HepG2 (cell line): ENCODE measurements around the gene RAB3A. TPM values are rescaled to one million over a fixed set of nuclear protein-coding genes. Genes with fewer than 3 reads are reported as not detected.

Experiments
- ATAC-seq: fragments of 200-7000 bp; cut with Tn5 transposase; 3 replicates; pipeline ENCODE4 v1.9.1; 2020; ENCODE audit warnings: mild to moderate bottlenecking, moderate library complexity
- BruUV-seq: library from RNA; stranded (reverse); fragments of 400-500 nt; replicated peaks from 2 replicates; lab custom pipeline; 2021; lab: Mats Ljungman, UMichigan
- CTCF ChIA-PET: fragments of 300-600 bp; formaldehyde crosslinking; extraction: SDS; loops from one replicate; lab custom pipeline; 2021; ENCODE audit warnings: low total read pairs, inconsistent platforms, low intra/inter-chr PET ratio; lab: Yijun Ruan, JAX
- POLR2A ChIA-PET: fragments of 350-600 bp; sonication (Branson Sonifier 250); formaldehyde crosslinking; loops from one replicate; lab custom pipeline; 2020; ENCODE audit warnings: antibody characterized with exemption, inconsistent platforms; lab: Yijun Ruan, JAX
- DNase-seq: peaks from one replicate; pipeline ENCODE4 v3.0.0-alpha.2; 2015; ENCODE audit warnings: low spot score
- FAIRE-seq: peaks from 3 replicates; lab custom pipeline; 2011; peaks lifted over from hg19 to GRCh38; lab: Jason Lieb, UNC
- H2AFZ ChIP-seq: one replicate; pipeline ENCODE4 v1.6.1; 2011; ENCODE audit warnings: low read length, inconsistent platforms
- H3K27ac ChIP-seq: fragments of 300-600 bp; 3 replicates; pipeline ENCODE4 v1.8.0; 2011; ENCODE audit warnings: mixed run types, mild to moderate bottlenecking, mixed read lengths, low read length, inconsistent platforms; ENCODE audit not compliant: insufficient read depth; ENCODE audit errors: extremely low read length
- H3K27me3 ChIP-seq, 2 experiments: fragments of 200-600 bp in 1 of 2; 2 replicates in 1 of 2; 3 replicates in 1 of 2; pipeline versions ENCODE4 v1.6.0 to v1.8.0; 2011; ENCODE audit warnings: low read length in 2 of 2, mild to moderate bottlenecking in 2 of 2, moderate library complexity in 2 of 2, inconsistent platforms in 1 of 2; ENCODE audit not compliant: insufficient read depth in 2 of 2, control insufficient read depth in 1 of 2
- H3K36me3 ChIP-seq, 2 experiments: fragments of 200-600 bp in 1 of 2; replicated peaks in 1 of 2; 2 replicates in 1 of 2; 3 replicates in 1 of 2; pipeline versions ENCODE4 v1.5.1 to v1.8.0; 2011; ENCODE audit warnings: low read length in 2 of 2, inconsistent platforms in 1 of 2; ENCODE audit not compliant: insufficient read depth in 2 of 2, control insufficient read depth in 1 of 2
- H3K4me1 ChIP-seq: 2 replicates; pipeline ENCODE4 v1.5.1; 2012; ENCODE audit warnings: low read length, inconsistent platforms; ENCODE audit not compliant: insufficient read depth
- H3K4me2 ChIP-seq: 2 replicates; pipeline ENCODE4 v1.6.0; 2011; ENCODE audit warnings: low read depth, low read length, inconsistent platforms
- H3K4me3 ChIP-seq, 3 experiments: fragments of 200-600 bp in 1 of 3; sonication (generic), shearing (Covaris generic) in 1 of 3; replicated peaks in 1 of 3; 2 replicates each; pipeline ENCODE4 v1.5.1; 2011 to 2016; ENCODE audit warnings: low read length in 3 of 3, inconsistent platforms in 2 of 3, low read depth in 2 of 3, mild to moderate bottlenecking in 2 of 3, control low read depth in 1 of 3, mixed read lengths in 1 of 3; ENCODE audit not compliant: insufficient read depth in 1 of 3
- H3K79me2 ChIP-seq: one replicate; pipeline ENCODE4 v1.6.1; 2011; ENCODE audit warnings: low read length, inconsistent platforms; ENCODE audit not compliant: insufficient read depth
- H3K9ac ChIP-seq: 2 replicates; pipeline ENCODE4 v1.6.0; 2011; ENCODE audit warnings: mild to moderate bottlenecking, low read depth, low read length, inconsistent platforms; ENCODE audit not compliant: insufficient read depth
- H3K9me3 ChIP-seq: 2 replicates; pipeline ENCODE4 v1.5.1; 2012; ENCODE audit warnings: mild to moderate bottlenecking, low read length
- H4K20me1 ChIP-seq: 2 replicates; pipeline ENCODE4 v1.6.0; 2011; ENCODE audit warnings: inconsistent platforms, mild to moderate bottlenecking, low read length, moderate library complexity; ENCODE audit not compliant: insufficient read depth
- DMAP1 ChIP-seq: IDR thresholded peaks from 2 replicates; pipeline ENCODE4 v1.6.1; 2016
- MED8 ChIP-seq: sonication (generic); formaldehyde crosslinking; IDR thresholded peaks from 2 replicates; pipeline ENCODE4 v1.8.1; 2023; ENCODE audit warnings: mild to moderate bottlenecking, missing genetic modification reagents; ENCODE audit not compliant: insufficient replicate concordance
- SSRP1 ChIP-seq: IDR thresholded peaks from 2 replicates; pipeline ENCODE4 v1.6.1; 2016; ENCODE audit warnings: control low read depth
- ZC3H13 ChIP-seq: sonication (generic); formaldehyde crosslinking; IDR thresholded peaks from 2 replicates; pipeline ENCODE4 v1.8.1; 2023; ENCODE audit warnings: mild to moderate bottlenecking, missing genetic modification reagents, moderate library complexity
- ZNF263 ChIP-seq: sonication (generic); formaldehyde crosslinking; IDR thresholded peaks from 2 replicates; pipeline ENCODE4 v1.4.0; 2020; ENCODE audit warnings: missing genetic modification reagents
- ZNF550 ChIP-seq: sonication (generic); formaldehyde crosslinking; IDR thresholded peaks from 2 replicates; pipeline ENCODE4 v1.4.0; 2020; ENCODE audit warnings: mild to moderate bottlenecking, missing genetic modification reagents, borderline replicate concordance
- ZNF710 ChIP-seq: sonication (generic); formaldehyde crosslinking; IDR thresholded peaks from 2 replicates; pipeline ENCODE4 v1.5.0; 2020; ENCODE audit warnings: mild to moderate bottlenecking, missing genetic modification reagents, borderline replicate concordance
- ZSCAN12 ChIP-seq: sonication (generic); formaldehyde crosslinking; IDR thresholded peaks from 2 replicates; pipeline ENCODE4 v1.9.0; 2021; ENCODE audit warnings: mild to moderate bottlenecking, missing genetic modification reagents
- WGBS: methylation state at CpG from one replicate; pipeline ENCODE4 v1.1.6; 2017; ENCODE audit warnings: low lambda C conversion rate; 5-methylcytosine and 5-hydroxymethylcytosine counted together
- in situ Hi-C: cut with HindIII; loops from 2 replicates; pipeline ENCODE4 v1.10.0; 2017; ENCODE audit warnings: low pct_unique_long_range_greater_than_20kb; ENCODE audit not compliant: extremely low pct_ligation_motif_present
- intact Hi-C: fragments of 100-400 bp; cut with micrococcal nuclease; formaldehyde crosslinking; loops from one replicate; pipeline ENCODE4 v1.10.0; 2022; ENCODE audit not compliant: unreplicated experiment
- polyA plus RNA-seq, 8 experiments: library from polyadenylated mRNA; depleted of rRNA in 3 of 8; stranded (reverse) in 7 of 8; unstranded in 1 of 8; fragments of >200 nt; fragmentation: Illumina TruSeq in 4 of 8; extraction: Trizol in 4 of 8; gene quantifications; 2 replicates each; pipeline versions ENCODE4 v1.2.1 to v1.2.3, GENCODE V29; 2011 to 2016; ENCODE audit warnings: low read depth in 4 of 8, missing spikeins in 1 of 8, mixed read lengths in 1 of 8; ENCODE audit not compliant: insufficient read depth in 1 of 8
- total RNA-seq, 5 experiments: library from RNA; depleted of rRNA; stranded (reverse); fragments of >200 nt; fragmentation: Illumina TruSeq; extraction: Trizol; gene quantifications; 2 replicates each; pipeline ENCODE4 v1.2.3, GENCODE V29; 2016; ENCODE audit warnings: low read depth in 1 of 5
- TF ChIP-seq, protein P1 (sequence below): sonication (generic); formaldehyde crosslinking; IDR thresholded peaks from 2 replicates; pipeline ENCODE4 v1.4.0; 2020; ENCODE audit warnings: missing genetic modification reagents

The RAB3A gene
- total and polyA plus RNA-seq, 2 of the 13 experiments (the other 11 are each of a cell fraction or from before 2014, with no cell fraction given): 0.58 to 0.98 TPM

DNA sequence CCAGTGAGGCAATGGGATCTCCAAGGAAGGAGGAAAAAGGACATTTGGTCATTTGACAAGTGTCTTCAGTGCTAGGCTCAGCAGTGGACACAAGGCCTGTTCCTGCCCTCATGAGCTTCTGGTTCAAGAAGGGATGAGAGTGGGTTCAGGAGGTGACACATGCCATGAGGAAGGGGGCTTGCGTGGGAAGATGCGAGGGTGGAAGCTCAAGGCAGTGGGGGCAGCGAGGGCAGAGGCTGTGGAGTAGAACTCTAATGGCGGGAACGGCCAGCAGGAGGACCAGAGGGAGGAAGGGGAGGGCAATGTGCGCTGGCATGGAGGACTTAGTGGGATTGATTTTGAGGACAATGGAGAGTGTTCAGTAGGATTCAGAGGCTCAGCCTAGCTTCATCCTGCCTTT lies 47.6 kb downstream of the RAB3A start:
- Histone ChIP-seq H3K4me2 (peak overlapping the region; percentile 55), H3K27me3 (no peaks in the 10 kb centered on the region; a peak in 1 of 5 replicates), H3K79me2 (peaks cover 18% of the 10 kb centered on the region), H3K9me3 (no peaks in the 10 kb centered on the region), H3K4me1 (peaks cover 48% of the 10 kb centered on the region), H3K36me3 (peaks cover 8 to 18% of the 10 kb centered on the region in 2 experiments; a peak in 4 of 5 replicates), H3K9ac (peak overlapping the region; percentile 34; the same call in 1 of the 2 replicates), H3K4me3 (no peak overlapping the region)
- CTCF ChIA-PET: no interaction called here
- intact Hi-C loops: no loop called here
- WGBS: 96% methylated on average over 6 of the region's 6 CpGs
- DNase-seq (no peak), ATAC-seq (no peak), FAIRE-seq (no peak)
- in situ Hi-C loops: no loop called here
- no TSS peak for BruUV-seq
- POLR2A ChIA-PET: no interaction called here
- TF ChIP-seq, protein P1, sequence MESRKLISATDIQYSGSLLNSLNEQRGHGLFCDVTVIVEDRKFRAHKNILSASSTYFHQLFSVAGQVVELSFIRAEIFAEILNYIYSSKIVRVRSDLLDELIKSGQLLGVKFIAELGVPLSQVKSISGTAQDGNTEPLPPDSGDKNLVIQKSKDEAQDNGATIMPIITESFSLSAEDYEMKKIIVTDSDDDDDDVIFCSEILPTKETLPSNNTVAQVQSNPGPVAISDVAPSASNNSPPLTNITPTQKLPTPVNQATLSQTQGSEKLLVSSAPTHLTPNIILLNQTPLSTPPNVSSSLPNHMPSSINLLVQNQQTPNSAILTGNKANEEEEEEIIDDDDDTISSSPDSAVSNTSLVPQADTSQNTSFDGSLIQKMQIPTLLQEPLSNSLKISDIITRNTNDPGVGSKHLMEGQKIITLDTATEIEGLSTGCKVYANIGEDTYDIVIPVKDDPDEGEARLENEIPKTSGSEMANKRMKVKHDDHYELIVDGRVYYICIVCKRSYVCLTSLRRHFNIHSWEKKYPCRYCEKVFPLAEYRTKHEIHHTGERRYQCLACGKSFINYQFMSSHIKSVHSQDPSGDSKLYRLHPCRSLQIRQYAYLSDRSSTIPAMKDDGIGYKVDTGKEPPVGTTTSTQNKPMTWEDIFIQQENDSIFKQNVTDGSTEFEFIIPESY: 0 out of 2 replicates have a peak, but pooled peaks have one; percentile 56
- TF ChIP-seq DMAP1 (no peak), SSRP1 (CRISPR knock-in tag) (no peak), ZNF550 (CRISPR knock-in tag) (no peak), ZNF710 (CRISPR knock-in tag) (0 out of 2 replicates have a peak, but pooled peaks have one; percentile 16), ZSCAN12 (no peak), ZC3H13 (CRISPR knock-in tag) (0 out of 2 replicates have a peak, but pooled peaks have one; percentile 3), MED8 (no peak), ZNF263 (peak; percentile 97)
- TF ChIP-seq, all 625 proteins: peak for 4
- Histone ChIP-seq H3K27ac (peak overlapping the region; percentile 57), H2AFZ (no peak overlapping the region), H4K20me1 (0 out of 2 replicates have a peak, but pooled peaks cover 11% of the 10 kb centered on the region)
